Loucy (cell line): ENCODE measurements around the gene MAML2.

ENCODE experiments used
- H2AFZ ChIP-seq: fragments of 200-600 bp; sonication (generic); 2 replicates; pipeline ENCODE4 v1.6.0; 2016; ENCODE audit warnings: antibody characterized with exemption, mild to moderate bottlenecking, low read length, moderate library complexity
- H3F3A ChIP-seq: fragments of 200-600 bp; 2 replicates; pipeline ENCODE4 v1.6.0; 2016; ENCODE audit warnings: antibody characterized with exemption, low read depth, mild to moderate bottlenecking
- H3K27me3 ChIP-seq: fragments of 200-600 bp; sonication (generic); 2 replicates; pipeline ENCODE4 v1.6.1; 2014; ENCODE audit warnings: low read length, mild to moderate bottlenecking; ENCODE audit not compliant: insufficient read depth, poor library complexity, severe bottlenecking
- H3K36me3 ChIP-seq: fragments of 200-600 bp; sonication (generic); 2 replicates; pipeline ENCODE4 v1.6.1; 2016; ENCODE audit warnings: low read length; ENCODE audit not compliant: insufficient read depth
- H3K4me1 ChIP-seq: fragments of 200-600 bp; sonication (generic); 2 replicates; pipeline ENCODE4 v1.5.1; 2014; ENCODE audit warnings: low read length, mild to moderate bottlenecking; ENCODE audit not compliant: insufficient read depth, poor library complexity, severe bottlenecking
- H3K4me2 ChIP-seq: fragments of 200-600 bp; sonication (generic); 2 replicates; pipeline ENCODE4 v1.6.0; 2014; ENCODE audit warnings: antibody characterized with exemption, low read length, low read depth, mild to moderate bottlenecking; ENCODE audit not compliant: poor library complexity, severe bottlenecking
- H3K4me3 ChIP-seq: fragments of 200-600 bp; sonication (generic); 2 replicates; pipeline ENCODE4 v1.5.1; 2014; ENCODE audit warnings: low read length, mild to moderate bottlenecking, mixed read lengths; ENCODE audit not compliant: poor library complexity, severe bottlenecking
- H3K79me2 ChIP-seq: fragments of 200-600 bp; sonication (generic); 2 replicates; pipeline ENCODE4 v1.6.1; 2014; ENCODE audit warnings: low read length; ENCODE audit not compliant: insufficient read depth
- H3K9ac ChIP-seq: fragments of 200-600 bp; sonication (generic); 2 replicates; pipeline ENCODE4 v1.6.0; 2014; ENCODE audit warnings: mild to moderate bottlenecking, low read depth, low read length, moderate library complexity; ENCODE audit not compliant: poor library complexity, severe bottlenecking
- H3K9me2 ChIP-seq: fragments of 200-600 bp; sonication (generic); replicated peaks from 2 replicates; pipeline ENCODE4 v1.6.1; 2016; ENCODE audit warnings: low read depth, low read length, mixed read lengths
- H3K9me3 ChIP-seq: fragments of 200-600 bp; sonication (generic); 2 replicates; pipeline ENCODE4 v1.6.1; 2014; ENCODE audit warnings: mild to moderate bottlenecking, antibody characterized with exemption, low read length, low read depth; ENCODE audit not compliant: insufficient read depth
- H4K20me1 ChIP-seq: fragments of 200-600 bp; sonication (generic); 2 replicates; pipeline ENCODE4 v1.6.0; 2014; ENCODE audit warnings: antibody characterized with exemption, low read length, mild to moderate bottlenecking; ENCODE audit not compliant: insufficient read depth, poor library complexity, severe bottlenecking
- EZH2phosphoT487 ChIP-seq: fragments of 200-600 bp; IDR thresholded peaks from 2 replicates; pipeline ENCODE4 v1.6.1; 2018; ENCODE audit warnings: antibody characterized with exemption, mild to moderate bottlenecking, moderate library complexity, borderline replicate concordance
- TF ChIP-seq, protein P1 (sequence below): fragments of 200-600 bp; sonication (generic); conservative IDR thresholded peaks from 2 replicates; pipeline ENCODE4 v1.5.1; 2014; ENCODE audit warnings: mild to moderate bottlenecking, antibody characterized with exemption, low read length

MAML2 gene

DNA sequence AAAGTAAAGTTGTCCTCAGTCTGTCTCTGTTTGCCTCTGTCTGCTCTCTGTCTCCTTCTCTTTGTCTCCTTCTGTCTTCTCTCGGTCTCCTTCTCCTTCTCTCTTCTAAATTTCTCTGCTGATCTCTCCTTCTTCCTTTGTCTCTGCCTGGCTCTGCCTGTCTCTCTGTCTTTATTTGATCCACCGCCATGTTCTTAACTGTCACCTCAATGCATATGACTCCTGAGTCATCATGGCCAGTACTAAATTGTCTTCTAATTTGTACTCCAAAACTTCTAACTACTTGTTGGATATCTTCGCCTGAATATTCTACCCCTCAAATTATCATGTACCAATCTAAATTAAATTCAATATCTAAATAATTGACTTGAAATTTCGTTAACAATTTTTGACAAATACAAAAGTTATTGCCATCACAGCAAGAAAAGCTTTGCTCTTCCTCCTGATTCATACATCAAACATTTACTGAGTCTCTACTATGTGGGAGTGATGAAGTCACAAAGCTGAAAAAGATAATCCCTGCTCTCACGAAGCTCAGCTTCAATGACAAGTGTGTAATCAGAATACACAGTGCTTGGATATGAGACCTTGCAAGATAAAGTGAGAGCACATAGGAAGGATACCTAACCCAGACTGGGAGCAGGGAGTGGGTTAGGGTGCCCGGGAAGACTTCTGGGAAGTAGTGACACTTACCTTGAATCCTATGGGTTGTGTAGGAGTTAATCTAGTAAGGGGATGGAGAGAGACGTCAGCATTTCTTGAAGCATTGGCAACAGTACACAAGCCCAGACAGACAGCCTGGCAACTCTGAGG, 193.0 kb downstream of the MAML2 start:
- no peak overlapping the region for H2AFZ ChIP-seq
- no peak overlapping the region for H3K4me3 ChIP-seq
- no peaks in the 10 kb centered on the region for H3F3A ChIP-seq
- peaks cover 12% of the 10 kb centered on the region for H3K4me1 ChIP-seq
- TF ChIP-seq, protein P1, sequence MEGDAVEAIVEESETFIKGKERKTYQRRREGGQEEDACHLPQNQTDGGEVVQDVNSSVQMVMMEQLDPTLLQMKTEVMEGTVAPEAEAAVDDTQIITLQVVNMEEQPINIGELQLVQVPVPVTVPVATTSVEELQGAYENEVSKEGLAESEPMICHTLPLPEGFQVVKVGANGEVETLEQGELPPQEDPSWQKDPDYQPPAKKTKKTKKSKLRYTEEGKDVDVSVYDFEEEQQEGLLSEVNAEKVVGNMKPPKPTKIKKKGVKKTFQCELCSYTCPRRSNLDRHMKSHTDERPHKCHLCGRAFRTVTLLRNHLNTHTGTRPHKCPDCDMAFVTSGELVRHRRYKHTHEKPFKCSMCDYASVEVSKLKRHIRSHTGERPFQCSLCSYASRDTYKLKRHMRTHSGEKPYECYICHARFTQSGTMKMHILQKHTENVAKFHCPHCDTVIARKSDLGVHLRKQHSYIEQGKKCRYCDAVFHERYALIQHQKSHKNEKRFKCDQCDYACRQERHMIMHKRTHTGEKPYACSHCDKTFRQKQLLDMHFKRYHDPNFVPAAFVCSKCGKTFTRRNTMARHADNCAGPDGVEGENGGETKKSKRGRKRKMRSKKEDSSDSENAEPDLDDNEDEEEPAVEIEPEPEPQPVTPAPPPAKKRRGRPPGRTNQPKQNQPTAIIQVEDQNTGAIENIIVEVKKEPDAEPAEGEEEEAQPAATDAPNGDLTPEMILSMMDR = no peak
- no peak for TF ChIP-seq EZH2phosphoT487
- no peaks in the 10 kb centered on the region for H3K79me2 ChIP-seq
- H3K9ac ChIP-seq = no peak overlapping the region
- H4K20me1 ChIP-seq = no peaks in the 10 kb centered on the region
- no peak overlapping the region for H3K4me2 ChIP-seq
- H3K36me3 ChIP-seq = no peaks in the 10 kb centered on the region
- H3K27me3 ChIP-seq = no peaks in the 10 kb centered on the region
- H3K9me2 ChIP-seq = no peaks in the 10 kb centered on the region
- no peaks in the 10 kb centered on the region for H3K9me3 ChIP-seq

- H4K20me1 ChIP-seq = no peaks in the 10 kb centered on the region
- H3K4me3 ChIP-seq = no peak overlapping the region
- H3K36me3 ChIP-seq = no peaks in the 10 kb centered on the region
- H3K4me1 ChIP-seq = peaks cover 12% of the 10 kb centered on the region
- no peaks in the 10 kb centered on the region for H3F3A ChIP-seq
- H3K9me3 ChIP-seq = no peaks in the 10 kb centered on the region
- H3K9ac ChIP-seq = no peak overlapping the region
- H3K4me2 ChIP-seq = no peak overlapping the region
- no peaks in the 10 kb centered on the region for H3K79me2 ChIP-seq
- H3K27me3 ChIP-seq = no peaks in the 10 kb centered on the region
- no peak overlapping the region for H2AFZ ChIP-seq
- no peaks in the 10 kb centered on the region for H3K9me2 ChIP-seq
- TF ChIP-seq, protein P1 = no peak
Observed at GRCh38 chr11:96147906-96148486, 195.0 kb downstream of the MAML2 start.

DNA sequence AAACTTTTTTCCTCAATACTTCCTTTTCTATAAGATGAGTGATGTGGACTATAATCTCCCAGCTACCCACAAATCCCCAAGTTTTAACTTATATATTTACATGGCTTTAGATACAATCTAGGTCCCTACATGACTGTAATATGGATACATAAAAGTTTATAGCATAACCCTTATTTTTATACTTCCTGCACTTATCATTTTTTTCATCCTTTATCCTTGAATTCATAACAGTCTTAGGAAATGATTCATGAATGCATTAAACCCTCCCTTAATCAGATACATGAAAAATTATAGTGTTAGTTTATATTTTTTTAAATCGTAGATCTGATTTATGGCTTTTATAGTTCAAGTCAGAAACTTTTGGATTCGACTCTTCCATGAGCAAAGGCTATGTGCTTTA, 195.8 kb downstream of the MAML2 start:
- Histone ChIP-seq H3K36me3 (no peaks in the 10 kb centered on the region), H3K4me3 (no peak overlapping the region), H3K79me2 (no peaks in the 10 kb centered on the region), H3K9me3 (no peaks in the 10 kb centered on the region), H3K4me2 (no peak overlapping the region), H2AFZ (no peak overlapping the region), H3K4me1 (peaks cover 12% of the 10 kb centered on the region), H3K9me2 (no peaks in the 10 kb centered on the region), H3K27me3 (no peaks in the 10 kb centered on the region), H3K9ac (no peak overlapping the region), H4K20me1 (no peaks in the 10 kb centered on the region), H3F3A (no peaks in the 10 kb centered on the region)
- no peak for TF ChIP-seq EZH2phosphoT487
- TF ChIP-seq, protein P1 = no peak
